SU-DHL-6 (cell line): ENCODE measurements around the gene FAM53B.

Experiments
- H2AFZ ChIP-seq: fragments of 200-600 bp; sonication (generic); 2 replicates; pipeline ENCODE4 v1.6.1; 2014; ENCODE audit warnings: low read depth, mild to moderate bottlenecking, moderate library complexity, mixed read lengths, antibody characterized with exemption, low read length; ENCODE audit not compliant: severe bottlenecking
- H3F3A ChIP-seq: fragments of 200-600 bp; shearing (Covaris generic); 2 replicates; pipeline ENCODE4 v1.6.0; 2016; ENCODE audit warnings: antibody characterized with exemption, mild to moderate bottlenecking; ENCODE audit not compliant: insufficient read depth
- H3K27ac ChIP-seq: fragments of 200-600 bp; sonication (generic); 2 replicates; pipeline ENCODE4 v1.5.1; 2016; ENCODE audit warnings: low read depth, mild to moderate bottlenecking, low read length, moderate library complexity, mixed read lengths
- H3K27me3 ChIP-seq: fragments of 200-600 bp; sonication (generic), shearing (Covaris generic); 2 replicates; pipeline ENCODE4 v1.6.0; 2014; ENCODE audit warnings: mild to moderate bottlenecking, low read length
- H3K36me3 ChIP-seq: fragments of 200-600 bp; sonication (generic); 2 replicates; pipeline ENCODE4 v1.6.1; 2014; ENCODE audit warnings: mild to moderate bottlenecking, low read length, mixed read lengths
- H3K4me2 ChIP-seq: fragments of 300-600, 200-600 bp; shearing (Covaris generic), sonication (generic); 2 replicates; pipeline ENCODE4 v1.6.0; 2014; ENCODE audit warnings: low read length, low read depth, mild to moderate bottlenecking; ENCODE audit not compliant: poor library complexity, severe bottlenecking
- H3K4me3 ChIP-seq: fragments of 200-600 bp; sonication (generic); 2 replicates; pipeline ENCODE4 v1.5.1; 2014; ENCODE audit warnings: antibody characterized with exemption, low read length, mild to moderate bottlenecking, mixed read lengths; ENCODE audit not compliant: insufficient read depth, poor library complexity, severe bottlenecking
- H3K79me2 ChIP-seq: fragments of 200-600 bp; sonication (generic); 2 replicates; pipeline ENCODE4 v1.6.1; 2014; ENCODE audit warnings: mild to moderate bottlenecking, low read length, moderate library complexity; ENCODE audit not compliant: insufficient read depth
- H3K9ac ChIP-seq: fragments of 200-600 bp; sonication (generic); 2 replicates; pipeline ENCODE4 v1.7.0; 2014; ENCODE audit warnings: mild to moderate bottlenecking, low read length
- H3K9me2 ChIP-seq: fragments of 200-600 bp; sonication (generic); replicated peaks from 2 replicates; pipeline ENCODE4 v1.6.1; 2014; ENCODE audit warnings: low read length; ENCODE audit not compliant: insufficient read depth
- H3K9me3 ChIP-seq: fragments of 200-600 bp; sonication (generic); 2 replicates; pipeline ENCODE4 v1.6.1; 2014; ENCODE audit warnings: low read length, mixed read lengths; ENCODE audit not compliant: insufficient read depth
- H4K20me1 ChIP-seq: fragments of 200-600 bp; sonication (generic); 2 replicates; pipeline ENCODE4 v1.6.1; 2014; ENCODE audit warnings: low read depth, mild to moderate bottlenecking, antibody characterized with exemption, low read length, moderate library complexity, mixed read lengths
- CTCF ChIP-seq: fragments of 200-600 bp; sonication (generic); IDR thresholded peaks from one replicate; pipeline ENCODE4 v1.5.1; 2017; ENCODE audit warnings: antibody characterized with exemption, mild to moderate bottlenecking, low read length, moderate library complexity; ENCODE audit not compliant: insufficient read depth, poor library complexity, severe bottlenecking
- EZH2phosphoT487 ChIP-seq: fragments of 200-600 bp; sonication (generic), shearing (Covaris generic); conservative IDR thresholded peaks from 2 replicates; pipeline ENCODE4 v1.6.1; 2018; ENCODE audit warnings: mild to moderate bottlenecking, antibody characterized with exemption, low read length, moderate library complexity, mixed read lengths

Gene FAM53B

GRCh38 chr10:124646483-124647352 lies 97.5 kb downstream of the FAM53B start:
- Histone ChIP-seq H3K27me3 (no peaks in the 10 kb centered on the region), H4K20me1 (no peaks in the 10 kb centered on the region; the same call in 1 of the 2 replicates), H3K79me2 (peaks cover 100% of the 10 kb centered on the region), H3K9me3 (no peaks in the 10 kb centered on the region), H2AFZ (no peak overlapping the region), H3K4me2 (no peak overlapping the region), H3K36me3 (no peaks in the 10 kb centered on the region), H3F3A (peaks cover 9% of the 10 kb centered on the region; the same call in 1 of the 2 replicates), H3K9ac (no peak overlapping the region), H3K4me3 (no peak overlapping the region), H3K9me2 (no peaks in the 10 kb centered on the region), H3K27ac (no peak overlapping the region)
- TF ChIP-seq EZH2phosphoT487 = no peak
- no peak for TF ChIP-seq CTCF

GRCh38 chr10:124645467-124646095 lies 98.6 kb downstream of the FAM53B start:
- H3K27me3 ChIP-seq = no peaks in the 10 kb centered on the region
- H3K4me3 ChIP-seq = no peak overlapping the region
- H3K36me3 ChIP-seq = no peaks in the 10 kb centered on the region
- H3K4me2 ChIP-seq = no peak overlapping the region
- H2AFZ ChIP-seq = no peak overlapping the region
- no peaks in the 10 kb centered on the region for H3K9me3 ChIP-seq
- 0 out of 2 replicates have a peak overlapping the region, but pooled peaks have one; percentile 14 for H3K27ac ChIP-seq
- no peaks in the 10 kb centered on the region; the same call in 1 of the 2 replicates for H4K20me1 ChIP-seq
- TF ChIP-seq CTCF (no peak), EZH2phosphoT487 (no peak)
- H3K9ac ChIP-seq = no peak overlapping the region
- peaks cover 7% of the 10 kb centered on the region; the same call in 1 of the 2 replicates for H3F3A ChIP-seq
- H3K79me2 ChIP-seq = peaks cover 100% of the 10 kb centered on the region
- H3K9me2 ChIP-seq = no peaks in the 10 kb centered on the region

- Histone ChIP-seq H3F3A (peaks cover 5% of the 10 kb centered on the region; the same call in 1 of the 2 replicates), H4K20me1 (no peaks in the 10 kb centered on the region; the same call in 1 of the 2 replicates), H3K4me3 (no peak overlapping the region), H3K27me3 (no peaks in the 10 kb centered on the region), H3K9me3 (no peaks in the 10 kb centered on the region), H3K79me2 (peaks cover 100% of the 10 kb centered on the region), H3K9ac (no peak overlapping the region), H3K9me2 (no peaks in the 10 kb centered on the region), H3K4me2 (no peak overlapping the region), H2AFZ (no peak overlapping the region), H3K27ac (peak overlapping the region; percentile 20), H3K36me3 (no peaks in the 10 kb centered on the region)
- TF ChIP-seq EZH2phosphoT487 (no peak), CTCF (peak; percentile 13)
Measured at GRCh38 chr10:124644771-124645415, 99.3 kb downstream of the FAM53B start.
